Hematopoietic multipotent progenitor cell (in vitro differentiated cells): ENCODE measurements around the gene GGT5. TPM values are rescaled to one million over a fixed set of nuclear protein-coding genes. Genes with fewer than 3 reads are reported as not detected.

ENCODE experiments used
- DNase-seq, 3 donors: peaks; one replicate each; pipeline ENCODE4 v3.0.0-alpha.2; 2011 to 2015; ENCODE audit warnings: low read depth in 2 of 3, low spot score in 2 of 3
- total RNA-seq: library from RNA; depleted of rRNA; stranded (reverse); fragments of >200 nt; gene quantifications from one replicate; pipeline ENCODE4 v1.2.3, GENCODE V29; 2012

The GGT5 gene
- total RNA-seq, 1 donor = 0.27 TPM

DNA sequence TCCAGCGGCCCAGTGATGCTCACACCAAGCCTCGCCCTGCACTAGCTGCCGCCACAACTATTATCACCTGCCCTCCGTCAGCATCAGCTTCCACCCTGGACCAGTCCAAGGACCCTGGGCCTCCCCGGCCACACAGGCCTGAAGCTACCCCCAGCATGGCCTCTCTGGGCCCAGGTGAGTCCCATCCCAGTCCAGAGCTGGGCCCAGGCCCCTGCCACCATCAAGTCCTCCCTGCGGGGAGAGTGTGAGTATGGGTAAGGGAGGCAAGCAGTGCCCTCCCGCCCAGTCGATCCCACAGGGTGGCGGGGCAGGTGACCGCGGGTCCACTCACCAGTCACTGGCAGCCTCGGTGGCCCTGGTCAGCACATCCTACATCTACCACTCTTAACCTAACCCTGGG lies 73.1 kb downstream of the GGT5 start:
- no peak for DNase-seq

- no peak for DNase-seq
These were observed 74.2 kb downstream of the GGT5 start for GRCh38 chr22:24170632-24171031.

DNA sequence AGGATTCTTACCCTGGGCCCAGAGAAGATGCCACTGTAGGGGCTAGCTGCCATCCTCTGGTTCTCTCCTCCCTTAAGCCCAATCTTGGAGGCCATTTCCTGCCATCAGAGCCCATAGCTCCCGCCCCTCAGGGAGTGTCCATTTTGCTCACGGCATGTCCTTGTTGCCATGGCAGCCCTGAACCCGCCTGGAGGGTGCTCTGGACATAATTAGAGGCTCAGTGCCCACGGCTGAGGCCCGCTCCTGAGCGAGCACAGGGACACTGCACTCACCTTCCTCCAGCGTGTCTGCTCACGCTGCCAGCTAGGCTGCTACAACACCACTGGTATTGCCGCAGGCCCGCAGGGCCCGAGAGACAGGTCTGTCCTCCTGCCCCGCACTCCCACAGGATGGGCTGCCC lies 74.7 kb downstream of the GGT5 start:
- DNase-seq = no peak

Other genes with a start within 250 kb of the GGT5 start
- gene GSTT4, start 239.6 kb downstream of the GGT5 start, total RNA-seq = not detected
- 121 TPM for gene CABIN1, start 233.8 kb downstream of the GGT5 start, total RNA-seq
- gene SUSD2, start 63.6 kb downstream of the GGT5 start, total RNA-seq = 0.81 TPM
- gene SPECC1L, start 25.7 kb upstream of the GGT5 start, total RNA-seq = 24.8 TPM
- gene ADORA2A, start 182.5 kb upstream of the GGT5 start, total RNA-seq = 12.4 TPM